K562 (cell line): ENCODE measurements around the gene EPHX1. TPM values are rescaled to one million over a fixed set of nuclear protein-coding genes. Genes with fewer than 3 reads are reported as not detected.

Experiments
- ATAC-seq: fragments of 200-7000 bp; cut with Tn5 transposase; 3 replicates; pipeline ENCODE4 v1.9.1; 2020; ENCODE audit warnings: moderate library complexity
- BruUV-seq: library from RNA; stranded (reverse); fragments of 400-500 nt; replicated peaks from 2 replicates; lab custom pipeline; 2021; lab: Mats Ljungman, UMichigan
- CTCF ChIA-PET: fragments of 300-600 bp; formaldehyde crosslinking; extraction: SDS; loops from one replicate; lab custom pipeline; 2021; ENCODE audit warnings: low intra/inter-chr PET ratio; lab: Yijun Ruan, JAX
- POLR2A ChIA-PET: fragments of 300-600, 350-650 bp; sonication (Branson Sonifier 250); formaldehyde crosslinking; extraction: SDS; loops from one replicate; lab custom pipeline; 2021; ENCODE audit warnings: antibody characterized with exemption, inconsistent platforms; lab: Yijun Ruan, JAX
- DNase-seq, 4 experiments: peaks; one replicate each; pipeline versions ENCODE4 v3.0.0 to v3.0.0-alpha.2; 2011 to 2018; ENCODE audit warnings: low spot score in 3 of 4, mixed read lengths in 3 of 4; ENCODE audit errors: extremely low read depth in 1 of 4
- FAIRE-seq: peaks from 2 replicates; lab custom pipeline; 2011; peaks lifted over from hg19 to GRCh38; lab: Jason Lieb, UNC
- H2AFZ ChIP-seq: 2 replicates; pipeline ENCODE4 v1.6.0; 2011; ENCODE audit warnings: low read depth, low read length, control low read depth, inconsistent platforms
- H3K27ac ChIP-seq: fragments of 200-600 bp; 3 replicates; pipeline ENCODE4 v1.8.0; 2011; ENCODE audit warnings: low read depth, mild to moderate bottlenecking, control low read depth, inconsistent platforms, low read length, moderate library complexity, mixed read lengths; ENCODE audit errors: extremely low read depth
- H3K27me3 ChIP-seq, 2 experiments: fragments of 300-600 bp in 1 of 2; 2 replicates in 1 of 2; 3 replicates in 1 of 2; pipeline versions ENCODE4 v1.6.0 to v1.8.0; 2011; ENCODE audit warnings: inconsistent platforms in 2 of 2, low read length in 2 of 2, mild to moderate bottlenecking in 1 of 2, mixed read lengths in 1 of 2, moderate library complexity in 1 of 2; ENCODE audit not compliant: control insufficient read depth in 2 of 2, insufficient read depth in 2 of 2
- H3K36me3 ChIP-seq: fragments of 300-600 bp; 3 replicates; pipeline ENCODE4 v1.8.0; 2011; ENCODE audit warnings: mild to moderate bottlenecking, low read length, inconsistent platforms; ENCODE audit not compliant: control insufficient read depth, insufficient read depth
- H3K4me1 ChIP-seq, 2 experiments: fragments of 200-600 bp in 1 of 2; replicated peaks in 1 of 2; 2 replicates in 1 of 2; 3 replicates in 1 of 2; pipeline versions ENCODE4 v1.5.1 to v1.8.0; 2011; ENCODE audit warnings: inconsistent platforms in 2 of 2, low read length in 2 of 2, mild to moderate bottlenecking in 1 of 2, mixed read lengths in 1 of 2, moderate library complexity in 1 of 2; ENCODE audit not compliant: control insufficient read depth in 2 of 2, insufficient read depth in 2 of 2
- H3K4me2 ChIP-seq: 2 replicates; pipeline ENCODE4 v1.6.1; 2011; ENCODE audit warnings: low read length, control low read depth, inconsistent platforms, mixed read lengths; ENCODE audit not compliant: insufficient read depth
- H3K4me3 ChIP-seq: fragments of 200-600 bp; sonication (generic), shearing (Covaris generic); 2 replicates; pipeline ENCODE4 v1.5.1; 2016; ENCODE audit warnings: control low read depth, inconsistent platforms
- H3K79me2 ChIP-seq: fragments of 200-600 bp; 3 replicates; pipeline ENCODE4 v1.8.0; 2011; ENCODE audit warnings: low read length, inconsistent platforms; ENCODE audit not compliant: control insufficient read depth, insufficient read depth
- H3K9ac ChIP-seq, 2 experiments: 2 replicates each; pipeline versions ENCODE4 v1.6.0 to v1.6.1; 2011; ENCODE audit warnings: low read depth in 2 of 2, low read length in 2 of 2, control low read depth in 1 of 2, inconsistent platforms in 1 of 2, mild to moderate bottlenecking in 1 of 2, mixed read lengths in 1 of 2; ENCODE audit not compliant: insufficient read depth in 1 of 2
- H3K9me1 ChIP-seq: one replicate; pipeline ENCODE4 v1.6.0; 2011; ENCODE audit warnings: inconsistent platforms, mild to moderate bottlenecking, low read length, moderate library complexity; ENCODE audit not compliant: control insufficient read depth, insufficient read depth
- H3K9me3 ChIP-seq: replicated peaks from 2 replicates; pipeline ENCODE4 v1.5.1; 2011; ENCODE audit warnings: low read depth, low read length, inconsistent platforms; ENCODE audit not compliant: control insufficient read depth, insufficient read depth
- H4K20me1 ChIP-seq: replicated peaks from 2 replicates; pipeline ENCODE4 v1.6.1; 2011; ENCODE audit warnings: low read length, inconsistent platforms, mixed read lengths; ENCODE audit not compliant: control insufficient read depth, insufficient read depth
- C11orf30 ChIP-seq: fragments of 450-650 bp; IDR thresholded peaks from 2 replicates; pipeline ENCODE4 v1.6.1; 2016; ENCODE audit warnings: low read depth, mild to moderate bottlenecking
- FIP1L1 ChIP-seq: fragments of 200-400 bp; formaldehyde crosslinking; IDR thresholded peaks from 2 replicates; pipeline ENCODE4 v1.6.1; 2018; ENCODE audit warnings: mild to moderate bottlenecking, low read depth, low read length; ENCODE audit not compliant: poor library complexity, severe bottlenecking
- GATAD2B ChIP-seq: fragments of 450-650 bp; IDR thresholded peaks from 2 replicates; pipeline ENCODE4 v1.6.1; 2017; ENCODE audit warnings: mild to moderate bottlenecking, borderline replicate concordance
- ILF3 ChIP-seq: fragments of 450-650 bp; IDR thresholded peaks from 2 replicates; pipeline ENCODE4 v1.6.1; 2018; ENCODE audit warnings: antibody characterized with exemption, mild to moderate bottlenecking, moderate library complexity, borderline replicate concordance
- NONO ChIP-seq, 2 experiments: fragments of 200-400 bp in 1 of 2; fragments of 450-650 bp in 1 of 2; formaldehyde crosslinking in 1 of 2; IDR thresholded peaks; 2 replicates each; pipeline ENCODE4 v1.6.1; 2017; ENCODE audit warnings: low read depth in 2 of 2, mild to moderate bottlenecking in 2 of 2, moderate library complexity in 2 of 2, low read length in 1 of 2
- RBM15 ChIP-seq: fragments of 200-400 bp; formaldehyde crosslinking; IDR thresholded peaks from 2 replicates; pipeline ENCODE4 v1.6.1; 2018; ENCODE audit warnings: mild to moderate bottlenecking, low read length, moderate library complexity; ENCODE audit not compliant: insufficient read depth
- SOX6 ChIP-seq: fragments of 450-650 bp; IDR thresholded peaks from 2 replicates; pipeline ENCODE4 v1.6.1; 2014; ENCODE audit warnings: mild to moderate bottlenecking
- TBL1XR1 ChIP-seq, 2 experiments: IDR thresholded peaks; 2 replicates each; pipeline ENCODE4 v1.6.1; 2012; ENCODE audit warnings: improper control_type of control experiment in 2 of 2, low read length in 2 of 2, mild to moderate bottlenecking in 1 of 2
- U2AF1 ChIP-seq: fragments of 200-400 bp; formaldehyde crosslinking; optimal IDR thresholded peaks from 2 replicates; pipeline ENCODE3; 2017; ENCODE audit warnings: mild to moderate bottlenecking, low read depth, low read length, moderate library complexity
- ZNF77 ChIP-seq: fragments of 250-450 bp; sonication (Bioruptor Pico); IDR thresholded peaks from 2 replicates; pipeline ENCODE4 v1.5.0; 2020
- WGBS: fragments of 100-300 bp; shearing (Covaris generic); methylation state at CpG from one replicate; pipeline ENCODE4 v1.1.6; 2016; ENCODE audit warnings: low coverage, mixed read lengths; ENCODE audit not compliant: insufficient coverage; ENCODE audit errors: missing lambda C conversion rate; 5-methylcytosine and 5-hydroxymethylcytosine counted together
- in situ Hi-C: fragments of 300-500 bp; cut with MboI; formaldehyde crosslinking; loops from 4 replicates; pipeline ENCODE4 v1.15.0; 2018; ENCODE audit warnings: inconsistent platforms, mixed read lengths
- intact Hi-C: fragments of 100-400 bp; cut with micrococcal nuclease; formaldehyde crosslinking; loops from 2 replicates; pipeline ENCODE4 v1.14.2; 2022
- polyA plus RNA-seq, 8 experiments: library from polyadenylated mRNA; depleted of rRNA in 4 of 8; stranded (reverse) in 5 of 8; unstranded in 3 of 8; fragments of >200 nt; fragmentation: Nextera tagmentation in 2 of 8; fragmentation: Illumina TruSeq in 1 of 8; extraction: Ambion mirVana in 2 of 8; extraction: Trizol in 1 of 8; gene quantifications; 2 replicates each; pipeline versions ENCODE4 v1.2.1 to v1.2.3, GENCODE V29; 2011 to 2014; ENCODE audit warnings: inconsistent platforms in 1 of 8, missing spikeins in 1 of 8
- total RNA-seq, 7 experiments: library from RNA; depleted of rRNA in 6 of 7; stranded (reverse); fragments of >200 nt in 6 of 7; fragmentation: Illumina TruSeq in 2 of 7; extraction: Trizol in 2 of 7; gene quantifications; 2 replicates each; pipeline versions ENCODE4 v1.2.1 to v1.2.3, GENCODE V29; 2011 to 2021; ENCODE audit warnings: low replicate concordance in 1 of 7
- TF ChIP-seq, protein P1 (sequence below): IDR thresholded peaks from 2 replicates; pipeline ENCODE4 v1.6.1; 2011; ENCODE audit not compliant: insufficient read length; ENCODE audit errors: extremely low read depth
- TF ChIP-seq, protein P2 (sequence below): fragments of 250-450 bp; sonication (Bioruptor Pico); IDR thresholded peaks from 2 replicates; pipeline ENCODE4 v1.4.0; 2020
- TF ChIP-seq, protein P3 (sequence below): IDR thresholded peaks from 2 replicates; pipeline ENCODE4 v1.6.1; 2016; ENCODE audit warnings: missing genetic modification characterization, missing compliant biosample characterization
- TF ChIP-seq, protein P4 (sequence below): sonication (generic); formaldehyde crosslinking; IDR thresholded peaks from 2 replicates; pipeline ENCODE4 v1.8.1; 2023; ENCODE audit warnings: mild to moderate bottlenecking, missing genetic modification reagents

EPHX1 gene
- total and polyA plus RNA-seq, 9 of the 15 experiments (the other 6 are each of a cell fraction or from before 2014, with no cell fraction given): 0.21 to 27.0 (median 6.7) TPM

DNA sequence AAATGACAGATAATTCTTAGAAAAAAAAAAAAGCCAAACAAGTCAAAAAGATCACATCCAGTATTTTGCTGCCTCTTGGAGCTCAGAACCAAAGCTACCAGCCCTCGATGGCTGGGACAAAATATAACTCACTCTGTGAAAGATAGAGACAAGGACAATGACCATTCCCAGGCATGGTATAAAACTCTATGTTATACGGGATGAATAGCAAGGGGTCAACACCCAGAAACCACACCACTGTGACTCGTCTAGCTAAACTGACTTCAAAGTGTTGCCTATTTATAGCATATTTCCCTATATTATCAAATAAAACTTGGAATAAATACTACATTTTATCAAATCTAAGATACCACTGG, 62.1 kb downstream of the EPHX1 start:
- intact Hi-C loops: no loop called here
- no peak for ATAC-seq
- H4K20me1 ChIP-seq: no peaks in the 10 kb centered on the region; the same call in 1 of the 2 replicates
- no peak overlapping the region for H3K4me2 ChIP-seq
- no peaks in the 10 kb centered on the region for H3K9me1 ChIP-seq
- no TSS peak for BruUV-seq
- no peaks in the 10 kb centered on the region for H3K27me3 ChIP-seq
- no peak for DNase-seq
- no peaks in the 10 kb centered on the region for H3K4me1 ChIP-seq
- no peak overlapping the region for H3K9ac ChIP-seq
- no peak overlapping the region for H3K4me3 ChIP-seq
- 70% methylated on average over 3 of the region's 3 CpGs for WGBS
- TF ChIP-seq, protein P1, sequence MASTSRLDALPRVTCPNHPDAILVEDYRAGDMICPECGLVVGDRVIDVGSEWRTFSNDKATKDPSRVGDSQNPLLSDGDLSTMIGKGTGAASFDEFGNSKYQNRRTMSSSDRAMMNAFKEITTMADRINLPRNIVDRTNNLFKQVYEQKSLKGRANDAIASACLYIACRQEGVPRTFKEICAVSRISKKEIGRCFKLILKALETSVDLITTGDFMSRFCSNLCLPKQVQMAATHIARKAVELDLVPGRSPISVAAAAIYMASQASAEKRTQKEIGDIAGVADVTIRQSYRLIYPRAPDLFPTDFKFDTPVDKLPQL: no peak
- TF ChIP-seq, protein P2, sequence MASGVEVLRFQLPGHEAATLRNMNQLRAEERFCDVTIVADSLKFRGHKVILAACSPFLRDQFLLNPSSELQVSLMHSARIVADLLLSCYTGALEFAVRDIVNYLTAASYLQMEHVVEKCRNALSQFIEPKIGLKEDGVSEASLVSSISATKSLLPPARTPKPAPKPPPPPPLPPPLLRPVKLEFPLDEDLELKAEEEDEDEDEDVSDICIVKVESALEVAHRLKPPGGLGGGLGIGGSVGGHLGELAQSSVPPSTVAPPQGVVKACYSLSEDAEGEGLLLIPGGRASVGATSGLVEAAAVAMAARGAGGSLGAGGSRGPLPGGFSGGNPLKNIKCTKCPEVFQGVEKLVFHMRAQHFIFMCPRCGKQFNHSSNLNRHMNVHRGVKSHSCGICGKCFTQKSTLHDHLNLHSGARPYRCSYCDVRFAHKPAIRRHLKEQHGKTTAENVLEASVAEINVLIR (CRISPR knock-in tag): no peak
- TF ChIP-seq RBM15 (no peak), ILF3 (no peak), U2AF1 (no peak), FIP1L1 (no peak), C11orf30 (no peak), GATAD2B (no peak), TBL1XR1 (IDR thresholded peaks at IDR 0.05; ENCODE audit: low read length in 2 of 2) (no peak), NONO (IDR thresholded peaks at IDR 0.05; ENCODE audit: low read depth in 2 of 2, low read length in 1 of 2) (no peak), SOX6 (no peak), ZNF77 (CRISPR knock-in tag) (no peak)
- TF ChIP-seq, protein P3, sequence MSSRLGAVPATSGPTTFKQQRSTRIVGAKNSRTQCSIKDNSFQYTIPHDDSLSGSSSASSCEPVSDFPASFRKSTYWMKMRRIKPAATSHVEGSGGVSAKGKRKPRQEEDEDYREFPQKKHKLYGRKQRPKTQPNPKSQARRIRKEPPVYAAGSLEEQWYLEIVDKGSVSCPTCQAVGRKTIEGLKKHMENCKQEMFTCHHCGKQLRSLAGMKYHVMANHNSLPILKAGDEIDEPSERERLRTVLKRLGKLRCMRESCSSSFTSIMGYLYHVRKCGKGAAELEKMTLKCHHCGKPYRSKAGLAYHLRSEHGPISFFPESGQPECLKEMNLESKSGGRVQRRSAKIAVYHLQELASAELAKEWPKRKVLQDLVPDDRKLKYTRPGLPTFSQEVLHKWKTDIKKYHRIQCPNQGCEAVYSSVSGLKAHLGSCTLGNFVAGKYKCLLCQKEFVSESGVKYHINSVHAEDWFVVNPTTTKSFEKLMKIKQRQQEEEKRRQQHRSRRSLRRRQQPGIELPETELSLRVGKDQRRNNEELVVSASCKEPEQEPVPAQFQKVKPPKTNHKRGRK: no peak
- TF ChIP-seq, protein P4, sequence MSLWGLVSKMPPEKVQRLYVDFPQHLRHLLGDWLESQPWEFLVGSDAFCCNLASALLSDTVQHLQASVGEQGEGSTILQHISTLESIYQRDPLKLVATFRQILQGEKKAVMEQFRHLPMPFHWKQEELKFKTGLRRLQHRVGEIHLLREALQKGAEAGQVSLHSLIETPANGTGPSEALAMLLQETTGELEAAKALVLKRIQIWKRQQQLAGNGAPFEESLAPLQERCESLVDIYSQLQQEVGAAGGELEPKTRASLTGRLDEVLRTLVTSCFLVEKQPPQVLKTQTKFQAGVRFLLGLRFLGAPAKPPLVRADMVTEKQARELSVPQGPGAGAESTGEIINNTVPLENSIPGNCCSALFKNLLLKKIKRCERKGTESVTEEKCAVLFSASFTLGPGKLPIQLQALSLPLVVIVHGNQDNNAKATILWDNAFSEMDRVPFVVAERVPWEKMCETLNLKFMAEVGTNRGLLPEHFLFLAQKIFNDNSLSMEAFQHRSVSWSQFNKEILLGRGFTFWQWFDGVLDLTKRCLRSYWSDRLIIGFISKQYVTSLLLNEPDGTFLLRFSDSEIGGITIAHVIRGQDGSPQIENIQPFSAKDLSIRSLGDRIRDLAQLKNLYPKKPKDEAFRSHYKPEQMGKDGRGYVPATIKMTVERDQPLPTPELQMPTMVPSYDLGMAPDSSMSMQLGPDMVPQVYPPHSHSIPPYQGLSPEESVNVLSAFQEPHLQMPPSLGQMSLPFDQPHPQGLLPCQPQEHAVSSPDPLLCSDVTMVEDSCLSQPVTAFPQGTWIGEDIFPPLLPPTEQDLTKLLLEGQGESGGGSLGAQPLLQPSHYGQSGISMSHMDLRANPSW (CRISPR knock-in tag): no peak
- TF ChIP-seq, all 486 proteins: peak for 0
- peak; percentile 68 for FAIRE-seq
- Histone ChIP-seq H3K36me3 (peaks cover 85% of the 10 kb centered on the region), H3K9me3 (no peaks in the 10 kb centered on the region), H3K79me2 (no peaks in the 10 kb centered on the region), H2AFZ (no peak overlapping the region), H3K27ac (no peak overlapping the region)
- CTCF ChIA-PET: interaction anchor here (0.7 kb wide), 1 partner anchor 75 kb away, joined by 3 read pairs; no protein-coding TSS in a partner anchor
- in situ Hi-C loops: no loop called here
- POLR2A ChIA-PET: interaction anchor here (0.6 to 5.1 kb wide), 3 partner anchors 10 to 1018 kb away, joined by 3 to 37 read pairs (median 4); partner anchors contain the start of gene TMEM63A
